Right atrium auricular region (tissue), 2 donors: ENCODE measurements around the gene TOB2. TPM values are rescaled to one million over a fixed set of nuclear protein-coding genes. Genes with fewer than 3 reads are reported as not detected.

Experiments used
- DNase-seq: peaks from one replicate; pipeline ENCODE4 v3.0.0-alpha.2; 2019; ENCODE audit warnings: low spot score
- H3K27ac ChIP-seq, 2 donors: fragments of 200-600 bp; sonication (generic); 1 replicate in 1 of 2; 2 replicates in 1 of 2; pipeline ENCODE4 v1.5.1; 2016 to 2019
- H3K27me3 ChIP-seq, 2 donors: fragments of 200-600 bp; sonication (generic); one replicate each; pipeline versions ENCODE4 v1.5.1 to v1.6.0; 2017 to 2019
- H3K36me3 ChIP-seq: fragments of 200-600 bp; sonication (generic); one replicate; pipeline ENCODE4 v1.5.1; 2016
- H3K4me1 ChIP-seq, 2 donors: fragments of 200-600 bp; sonication (generic); one replicate each; pipeline versions ENCODE4 v1.5.1 to v1.6.0; 2017 to 2019
- H3K4me3 ChIP-seq, 2 donors: fragments of 200-600 bp; sonication (generic); 1 replicate in 1 of 2; 2 replicates in 1 of 2; pipeline ENCODE4 v1.5.1; 2017 to 2019; ENCODE audit warnings: mild to moderate bottlenecking in 1 of 2, moderate library complexity in 1 of 2
- H3K9me3 ChIP-seq, 2 donors: fragments of 200-600 bp; sonication (generic); one replicate each; pipeline ENCODE4 v1.5.1; 2019
- CTCF ChIP-seq, 2 donors: fragments of 200-600 bp; sonication (generic); IDR thresholded peaks; one replicate each; pipeline ENCODE4 v1.5.1; 2019; ENCODE audit warnings: antibody characterized with exemption in 2 of 2
- total RNA-seq, 2 donors: library from RNA; depleted of rRNA; stranded (reverse); fragments of >200 nt; gene quantifications; one replicate each; pipeline ENCODE4 v1.1.0, GENCODE V29; 2016

The TOB2 gene
- total RNA-seq, 2 donors from 2014 or later, result 49.1 to 55.3 TPM

- peak overlapping the region; percentile 32 to 81 for H3K27ac ChIP-seq
- peaks cover 0 to 88% of the 10 kb centered on the region in 2 donors for H3K4me1 ChIP-seq
- TF ChIP-seq CTCF (IDR thresholded peaks at IDR 0.05), result no peak
Observed at GRCh38 chr22:41485033-41485432, 38.4 kb upstream of the TOB2 start.

GRCh38 chr22:41482319-41482935 is 35.8 kb upstream of the TOB2 start:
- H3K4me1 ChIP-seq, result peaks cover 0 to 83% of the 10 kb centered on the region in 2 donors
- H3K36me3 ChIP-seq, result peaks cover 12% of the 10 kb centered on the region
- DNase-seq, result no peak
- no peaks in the 10 kb centered on the region for H3K27me3 ChIP-seq
- H3K27ac ChIP-seq, result peak overlapping the region; percentile 65 to 88
- no peaks in the 10 kb centered on the region for H3K9me3 ChIP-seq
- H3K4me3 ChIP-seq, result no peak overlapping the region
- no peak for TF ChIP-seq CTCF (IDR thresholded peaks at IDR 0.05)

More at GRCh38 chr22:41485033-41485432, 38.4 kb upstream of the TOB2 start:
- Histone ChIP-seq H3K9me3 (no peaks in the 10 kb centered on the region), H3K4me3 (no peak overlapping the region), H3K36me3 (no peaks in the 10 kb centered on the region), H3K27me3 (no peaks in the 10 kb centered on the region)
- DNase-seq, result no peak

GRCh38 chr22:41481925-41482318 is 35.3 kb upstream of the TOB2 start:
- DNase-seq, result no peak
- Histone ChIP-seq H3K4me1 (peaks cover 0 to 78% of the 10 kb centered on the region in 2 donors), H3K27ac (peak overlapping the region; percentile 65 to 88), H3K27me3 (no peaks in the 10 kb centered on the region), H3K9me3 (no peaks in the 10 kb centered on the region), H3K4me3 (no peak overlapping the region), H3K36me3 (peaks cover 15% of the 10 kb centered on the region)
- no peak for TF ChIP-seq CTCF (IDR thresholded peaks at IDR 0.05)

- DNase-seq, result peak; percentile 66
- peak overlapping the region in 1 of 2 donors; percentile 0 for H3K4me3 ChIP-seq
- H3K4me1 ChIP-seq, result peaks cover 0 to 73% of the 10 kb centered on the region in 2 donors
- no peaks in the 10 kb centered on the region for H3K9me3 ChIP-seq
- H3K27me3 ChIP-seq, result no peaks in the 10 kb centered on the region
- peaks cover 15% of the 10 kb centered on the region for H3K36me3 ChIP-seq
- no peak for TF ChIP-seq CTCF (IDR thresholded peaks at IDR 0.05)
- peak overlapping the region; percentile 65 to 88 for H3K27ac ChIP-seq
Observed at GRCh38 chr22:41481131-41481830, 34.7 kb upstream of the TOB2 start.

GRCh38 chr22:41480397-41480735 is 33.8 kb upstream of the TOB2 start:
- Histone ChIP-seq H3K36me3 (peaks cover 15% of the 10 kb centered on the region), H3K27ac (peak overlapping the region; percentile 65 to 88), H3K27me3 (no peaks in the 10 kb centered on the region), H3K4me1 (peaks cover 0 to 65% of the 10 kb centered on the region in 2 donors), H3K4me3 (no peak overlapping the region), H3K9me3 (no peaks in the 10 kb centered on the region)
- TF ChIP-seq CTCF (IDR thresholded peaks at IDR 0.05), result no peak
- DNase-seq, result no peak
